Muscle of back (tissue), 11 donors: ENCODE measurements around the gene MSH5. TPM values are rescaled to one million over a fixed set of nuclear protein-coding genes. Genes with fewer than 3 reads are reported as not detected.

Experiments used
- DNase-seq, 3 donors: peaks; one replicate each; pipeline versions ENCODE4 v3.0.0 to v3.0.0-alpha.2; 2013
- polyA plus RNA-seq, 10 donors: library from polyadenylated mRNA; unstranded; fragments of 120-200 nt; gene quantifications; one replicate each; pipeline ENCODE4 v1.2.1, GENCODE V29; 2013; ENCODE audit not compliant: insufficient read length in 10 of 10

The MSH5 gene
- polyA plus RNA-seq, 10 donors = 5.9 to 29.4 (median 13.5) TPM

GRCh38 chr6:31729515-31729978 is 10.3 kb upstream of the MSH5 start:
- peak; percentile 90 to 97 (median 93) for DNase-seq

- peak; percentile 91 to 97 (median 97) for DNase-seq
Measured at GRCh38 chr6:31729979-31730630, 9.7 kb upstream of the MSH5 start.

GRCh38 chr6:31730631-31731086 is 9.1 kb upstream of the MSH5 start:
- no peak for DNase-seq

- DNase-seq = no peak
Measured at GRCh38 chr6:31732029-31732428, 7.8 kb upstream of the MSH5 start.

GRCh38 chr6:31733734-31734133 is 6.1 kb upstream of the MSH5 start:
- no peak for DNase-seq

GRCh38 chr6:31734247-31734820 is 5.5 kb upstream of the MSH5 start:
- no peak for DNase-seq

- peak in 1 of 3 donors; percentile 76 for DNase-seq
Measured at GRCh38 chr6:31734821-31735406, 4.9 kb upstream of the MSH5 start.

GRCh38 chr6:31736021-31736767 is 3.6 kb upstream of the MSH5 start, which contains the start of gene CLIC1:
CLIC1 (minus strand) TSS chr6:31736530; CDS start chr6:31736300, 230 bp downstream.
- peak; percentile 80 to 95 (median 87) for DNase-seq

- no peak for DNase-seq
Measured at GRCh38 chr6:31736768-31737314, 3.0 kb upstream of the MSH5 start.

- DNase-seq = peak in 1 of 3 donors; percentile 65
Measured at GRCh38 chr6:31737315-31737990, 2.4 kb upstream of the MSH5 start.

- DNase-seq = peak; percentile 69 to 83 (median 74)
Measured at GRCh38 chr6:31737991-31738979, 1.5 kb upstream of the MSH5 start.

- DNase-seq = no peak
Measured at GRCh38 chr6:31740397-31741223, 805 bp downstream of the MSH5 start.

GRCh38 chr6:31741815-31742214 is 2.0 kb downstream of the MSH5 start:
- DNase-seq = no peak

- no peak for DNase-seq
Measured at GRCh38 chr6:31742894-31743293, 3.1 kb downstream of the MSH5 start.

GRCh38 chr6:31744422-31744821 is 4.6 kb downstream of the MSH5 start:
- no peak for DNase-seq

GRCh38 chr6:31749301-31750036 is 9.7 kb downstream of the MSH5 start:
- no peak for DNase-seq

- DNase-seq = no peak
Measured at GRCh38 chr6:31750411-31751022, 10.7 kb downstream of the MSH5 start.
